HepG2 (cell line): Measurements from ENCODE around the gene ARHGAP33. TPM values are rescaled to one million over a fixed set of nuclear protein-coding genes. Genes with fewer than 3 reads are reported as not detected.

Source experiments
- AGO1 ChIP-seq: fragments of 200-400 bp; formaldehyde crosslinking; IDR thresholded peaks from 2 replicates; pipeline ENCODE4 v1.6.1; 2017; ENCODE audit warnings: mild to moderate bottlenecking, low read depth, low read length, moderate library complexity; ENCODE audit not compliant: poor library complexity, severe bottlenecking
- CBX5 ChIP-seq: sonication (generic); formaldehyde crosslinking; IDR thresholded peaks from 2 replicates; pipeline ENCODE4 v1.4.0; 2020; ENCODE audit warnings: missing genetic modification reagents, borderline replicate concordance
- CCDC6 ChIP-seq: sonication (generic); formaldehyde crosslinking; IDR thresholded peaks from 2 replicates; pipeline ENCODE4 v1.8.1; 2022; ENCODE audit warnings: mild to moderate bottlenecking, missing genetic modification reagents, moderate library complexity
- ERF ChIP-seq: IDR thresholded peaks from 2 replicates; pipeline ENCODE4 v1.6.1; 2018; ENCODE audit warnings: missing biosample characterization, missing genetic modification reagents
- GABPA ChIP-seq, 2 experiments: IDR thresholded peaks; 2 replicates each; pipeline ENCODE4 v1.6.1; 2011 to 2016; ENCODE audit warnings: low read depth in 2 of 2, low read length in 1 of 2, missing biosample characterization in 1 of 2, missing genetic modification characterization in 1 of 2
- GABPB1 ChIP-seq: IDR thresholded peaks from 2 replicates; pipeline ENCODE4 v1.6.1; 2016; ENCODE audit warnings: mild to moderate bottlenecking, missing genetic modification reagents, moderate library complexity, missing compliant biosample characterization
- GTF3A ChIP-seq: sonication (generic); formaldehyde crosslinking; conservative IDR thresholded peaks from 2 replicates; pipeline ENCODE4 v1.4.0; 2020; ENCODE audit warnings: mild to moderate bottlenecking, missing genetic modification reagents
- MYC ChIP-seq: sonication (generic); formaldehyde crosslinking; IDR thresholded peaks from 2 replicates; pipeline ENCODE4 v1.9.0; 2021; ENCODE audit warnings: missing genetic modification reagents, borderline replicate concordance
- NFKB2 ChIP-seq: sonication (generic); formaldehyde crosslinking; IDR thresholded peaks from 2 replicates; pipeline ENCODE4 v1.4.0; 2020; ENCODE audit warnings: missing genetic modification reagents, borderline replicate concordance
- NR2C2 ChIP-seq: sonication (generic); formaldehyde crosslinking; IDR thresholded peaks from 2 replicates; pipeline ENCODE4 v1.4.0; 2020; ENCODE audit warnings: missing genetic modification reagents, mild to moderate bottlenecking, moderate library complexity, borderline replicate concordance
- RAD21 ChIP-seq: fragments of 450-650 bp; formaldehyde crosslinking; IDR thresholded peaks from 2 replicates; pipeline ENCODE4 v1.5.0; 2020; ENCODE audit warnings: mild to moderate bottlenecking
- SALL2 ChIP-seq: sonication (generic); formaldehyde crosslinking; IDR thresholded peaks from 2 replicates; pipeline ENCODE4 v1.8.1; 2023; ENCODE audit warnings: mild to moderate bottlenecking, missing genetic modification reagents, inconsistent platforms
- SYNCRIP ChIP-seq: fragments of 200-400 bp; formaldehyde crosslinking; IDR thresholded peaks from 2 replicates; pipeline ENCODE4 v1.6.1; 2018; ENCODE audit warnings: mild to moderate bottlenecking, low read depth, low read length; ENCODE audit not compliant: insufficient read depth
- ZFP1 ChIP-seq: IDR thresholded peaks from 2 replicates; pipeline ENCODE4 v1.6.1; 2016
- ZFP36L1 ChIP-seq: sonication (generic); formaldehyde crosslinking; IDR thresholded peaks from 2 replicates; pipeline ENCODE4 v1.8.0; 2022; ENCODE audit warnings: mild to moderate bottlenecking, missing genetic modification reagents, moderate library complexity
- ZNF263 ChIP-seq: sonication (generic); formaldehyde crosslinking; IDR thresholded peaks from 2 replicates; pipeline ENCODE4 v1.4.0; 2020; ENCODE audit warnings: missing genetic modification reagents
- ZNF350 ChIP-seq: sonication (generic); formaldehyde crosslinking; IDR thresholded peaks from 2 replicates; pipeline ENCODE4 v1.4.0; 2020; ENCODE audit warnings: mild to moderate bottlenecking, low read depth, missing genetic modification reagents, borderline replicate concordance
- ZNF570 ChIP-seq: sonication (generic); formaldehyde crosslinking; IDR thresholded peaks from 2 replicates; pipeline ENCODE4 v1.4.0; 2020; ENCODE audit warnings: mild to moderate bottlenecking, missing genetic modification reagents, borderline replicate concordance
- ZNF598 ChIP-seq: sonication (generic); formaldehyde crosslinking; IDR thresholded peaks from 2 replicates; pipeline ENCODE4 v1.5.1; 2020; ENCODE audit warnings: mild to moderate bottlenecking, missing genetic modification reagents, borderline replicate concordance
- ZNF644 ChIP-seq: IDR thresholded peaks from 2 replicates; pipeline ENCODE4 v1.6.1; 2016; ENCODE audit warnings: low read depth
- ZNF720 ChIP-seq: sonication (generic); formaldehyde crosslinking; IDR thresholded peaks from 2 replicates; pipeline ENCODE4 v1.4.0; 2020; ENCODE audit warnings: missing genetic modification reagents
- polyA plus RNA-seq, 8 experiments: library from polyadenylated mRNA; depleted of rRNA in 3 of 8; stranded (reverse) in 7 of 8; unstranded in 1 of 8; fragments of >200 nt; fragmentation: Illumina TruSeq in 4 of 8; extraction: Trizol in 4 of 8; gene quantifications; 2 replicates each; pipeline versions ENCODE4 v1.2.1 to v1.2.3, GENCODE V29; 2011 to 2016; ENCODE audit warnings: low read depth in 4 of 8, missing spikeins in 1 of 8, mixed read lengths in 1 of 8; ENCODE audit not compliant: insufficient read depth in 1 of 8
- total RNA-seq, 5 experiments: library from RNA; depleted of rRNA; stranded (reverse); fragments of >200 nt; fragmentation: Illumina TruSeq; extraction: Trizol; gene quantifications; 2 replicates each; pipeline ENCODE4 v1.2.3, GENCODE V29; 2016; ENCODE audit warnings: low read depth in 1 of 5
- TF ChIP-seq, protein P1 (sequence below): sonication (generic); formaldehyde crosslinking; IDR thresholded peaks from 2 replicates; pipeline ENCODE4 v1.8.1; 2023; ENCODE audit warnings: mild to moderate bottlenecking, missing genetic modification reagents, borderline replicate concordance
- TF ChIP-seq, protein P2 (sequence below): IDR thresholded peaks from 2 replicates; pipeline ENCODE4 v1.6.1; 2016
- TF ChIP-seq, protein P3 (sequence below): sonication (generic); formaldehyde crosslinking; IDR thresholded peaks from 2 replicates; pipeline ENCODE4 v1.5.0; 2020; ENCODE audit warnings: missing genetic modification reagents
- TF ChIP-seq, protein P4 (sequence below): sonication (generic); formaldehyde crosslinking; IDR thresholded peaks from 2 replicates; pipeline ENCODE4; 2020; ENCODE audit warnings: missing genetic modification reagents, mild to moderate bottlenecking, borderline replicate concordance

The ARHGAP33 gene
- total and polyA plus RNA-seq, 2 of the 13 experiments (the other 11 are each of a cell fraction or from before 2014, with no cell fraction given) = 1.3 to 2.7 TPM

DNA sequence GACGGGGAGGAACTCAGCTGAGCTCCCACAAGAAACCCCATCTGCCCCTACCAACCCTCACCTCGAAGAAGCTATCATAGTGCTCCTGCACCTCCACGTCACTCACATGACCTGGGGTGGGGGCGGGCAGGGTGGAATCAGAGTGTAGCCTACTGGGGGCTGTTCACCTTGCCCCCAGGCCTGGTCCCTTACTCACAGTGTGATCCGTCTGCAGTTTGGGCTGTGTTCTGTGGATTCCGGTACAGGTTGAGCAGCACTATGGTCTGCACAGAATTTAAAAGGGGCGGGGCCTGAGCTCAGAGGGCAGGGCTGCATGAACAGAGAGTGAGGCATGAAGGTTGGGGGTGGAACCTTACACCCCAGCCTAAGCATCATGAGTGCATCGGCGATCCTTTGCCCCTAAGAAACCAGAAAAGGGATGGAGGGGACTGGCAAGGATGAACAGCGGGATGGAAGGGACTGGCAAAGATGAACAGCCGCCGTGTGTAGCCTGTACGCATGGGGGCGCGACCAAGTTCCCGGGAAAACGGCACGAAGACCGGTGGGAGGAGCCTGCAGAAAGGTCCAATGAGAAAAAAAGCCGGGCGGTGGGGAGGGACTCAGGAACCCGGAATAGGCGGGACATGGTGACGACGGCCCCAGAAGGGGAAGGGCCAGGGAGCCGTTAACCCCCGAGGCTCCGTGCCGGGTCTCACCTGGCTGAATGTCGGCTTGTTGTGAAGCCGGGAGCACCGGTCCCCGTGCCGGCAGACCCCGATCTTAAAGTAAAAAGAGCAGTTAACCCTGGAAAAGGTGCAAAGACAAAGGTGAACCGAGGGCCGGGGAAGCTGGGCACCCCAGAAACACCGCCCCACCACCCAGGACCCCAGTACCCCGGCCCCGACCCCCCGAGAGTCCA is 30.7 kb upstream of the ARHGAP33 start (continued):
- TF ChIP-seq MYC (CRISPR knock-in tag) = peak; percentile 39; the same call in 1 of the 2 replicates
- TF ChIP-seq SALL2 (CRISPR knock-in tag) = peak; percentile 46; the same call in 1 of the 2 replicates
- no peak for TF ChIP-seq ZFP36L1 (CRISPR knock-in tag)
- no peak for TF ChIP-seq GTF3A (CRISPR knock-in tag)
- no peak for TF ChIP-seq ZNF350 (CRISPR knock-in tag)
- TF ChIP-seq, protein P1, sequence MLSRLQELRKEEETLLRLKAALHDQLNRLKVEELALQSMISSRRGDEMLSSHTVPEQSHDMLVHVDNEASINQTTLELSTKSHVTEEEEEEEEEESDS (CRISPR knock-in tag) = no peak
- TF ChIP-seq, protein P2, sequence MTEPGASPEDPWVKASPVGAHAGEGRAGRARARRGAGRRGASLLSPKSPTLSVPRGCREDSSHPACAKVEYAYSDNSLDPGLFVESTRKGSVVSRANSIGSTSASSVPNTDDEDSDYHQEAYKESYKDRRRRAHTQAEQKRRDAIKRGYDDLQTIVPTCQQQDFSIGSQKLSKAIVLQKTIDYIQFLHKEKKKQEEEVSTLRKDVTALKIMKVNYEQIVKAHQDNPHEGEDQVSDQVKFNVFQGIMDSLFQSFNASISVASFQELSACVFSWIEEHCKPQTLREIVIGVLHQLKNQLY (CRISPR knock-in tag) = no peak
- no peak for TF ChIP-seq NFKB2 (CRISPR knock-in tag)
- TF ChIP-seq ZNF570 = no peak
- peak; percentile 86; the same call in 1 of the 2 replicates for TF ChIP-seq GABPB1
- TF ChIP-seq, protein P3, sequence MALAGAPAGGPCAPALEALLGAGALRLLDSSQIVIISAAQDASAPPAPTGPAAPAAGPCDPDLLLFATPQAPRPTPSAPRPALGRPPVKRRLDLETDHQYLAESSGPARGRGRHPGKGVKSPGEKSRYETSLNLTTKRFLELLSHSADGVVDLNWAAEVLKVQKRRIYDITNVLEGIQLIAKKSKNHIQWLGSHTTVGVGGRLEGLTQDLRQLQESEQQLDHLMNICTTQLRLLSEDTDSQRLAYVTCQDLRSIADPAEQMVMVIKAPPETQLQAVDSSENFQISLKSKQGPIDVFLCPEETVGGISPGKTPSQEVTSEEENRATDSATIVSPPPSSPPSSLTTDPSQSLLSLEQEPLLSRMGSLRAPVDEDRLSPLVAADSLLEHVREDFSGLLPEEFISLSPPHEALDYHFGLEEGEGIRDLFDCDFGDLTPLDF (CRISPR knock-in tag) = no peak; the same call in 1 of the 2 replicates
- peak; percentile 40; the same call in 1 of the 2 replicates for TF ChIP-seq RAD21
- peak; percentile 31; the same call in 1 of the 2 replicates for TF ChIP-seq ZNF263
- TF ChIP-seq NR2C2 (CRISPR knock-in tag) = no peak
- no peak for TF ChIP-seq ZNF720 (CRISPR knock-in tag)
- TF ChIP-seq, protein P4, sequence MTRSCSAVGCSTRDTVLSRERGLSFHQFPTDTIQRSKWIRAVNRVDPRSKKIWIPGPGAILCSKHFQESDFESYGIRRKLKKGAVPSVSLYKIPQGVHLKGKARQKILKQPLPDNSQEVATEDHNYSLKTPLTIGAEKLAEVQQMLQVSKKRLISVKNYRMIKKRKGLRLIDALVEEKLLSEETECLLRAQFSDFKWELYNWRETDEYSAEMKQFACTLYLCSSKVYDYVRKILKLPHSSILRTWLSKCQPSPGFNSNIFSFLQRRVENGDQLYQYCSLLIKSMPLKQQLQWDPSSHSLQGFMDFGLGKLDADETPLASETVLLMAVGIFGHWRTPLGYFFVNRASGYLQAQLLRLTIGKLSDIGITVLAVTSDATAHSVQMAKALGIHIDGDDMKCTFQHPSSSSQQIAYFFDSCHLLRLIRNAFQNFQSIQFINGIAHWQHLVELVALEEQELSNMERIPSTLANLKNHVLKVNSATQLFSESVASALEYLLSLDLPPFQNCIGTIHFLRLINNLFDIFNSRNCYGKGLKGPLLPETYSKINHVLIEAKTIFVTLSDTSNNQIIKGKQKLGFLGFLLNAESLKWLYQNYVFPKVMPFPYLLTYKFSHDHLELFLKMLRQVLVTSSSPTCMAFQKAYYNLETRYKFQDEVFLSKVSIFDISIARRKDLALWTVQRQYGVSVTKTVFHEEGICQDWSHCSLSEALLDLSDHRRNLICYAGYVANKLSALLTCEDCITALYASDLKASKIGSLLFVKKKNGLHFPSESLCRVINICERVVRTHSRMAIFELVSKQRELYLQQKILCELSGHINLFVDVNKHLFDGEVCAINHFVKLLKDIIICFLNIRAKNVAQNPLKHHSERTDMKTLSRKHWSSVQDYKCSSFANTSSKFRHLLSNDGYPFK (CRISPR knock-in tag) = no peak; the same call in 1 of the 2 replicates
- no peak; the same call in 1 of the 2 replicates for TF ChIP-seq ERF
- no peak for TF ChIP-seq SYNCRIP
- no peak for TF ChIP-seq AGO1
- no peak for TF ChIP-seq ZNF598 (CRISPR knock-in tag)
- no peak for TF ChIP-seq ZFP1 (CRISPR knock-in tag)
- no peak for TF ChIP-seq ZNF644 (CRISPR knock-in tag)
- TF ChIP-seq CBX5 = no peak
- peak; percentile 41; the same call in 1 of the 2 replicates for TF ChIP-seq GABPA (IDR thresholded peaks at IDR 0.05; ENCODE audit: low read depth, low read length)
- TF ChIP-seq GABPA (CRISPR knock-in tag; IDR thresholded peaks at IDR 0.05; ENCODE audit: low read depth) = no peak
- no peak for TF ChIP-seq CCDC6
